Hepatocyte (in vitro differentiated cells): ENCODE results near the gene DCAF6.

Experiments
- CTCF ChIP-seq: fragments of 200-600 bp; sonication (generic); IDR thresholded peaks from 2 replicates; pipeline ENCODE4 v1.5.1; 2016; ENCODE audit warnings: antibody characterized with exemption, mild to moderate bottlenecking; ENCODE audit not compliant: poor library complexity
- EZH2 ChIP-seq: fragments of 200-600 bp; sonication (generic); IDR thresholded peaks from 2 replicates; pipeline ENCODE4 v1.6.1; 2016; ENCODE audit warnings: antibody characterized with exemption, mild to moderate bottlenecking, borderline replicate concordance
- EZH2phosphoT487 ChIP-seq: fragments of 200-600 bp; sonication (generic); IDR thresholded peaks from one replicate; pipeline ENCODE4 v1.6.1; 2018; ENCODE audit warnings: antibody characterized with exemption, mild to moderate bottlenecking, low read depth, moderate library complexity; ENCODE audit not compliant: unreplicated experiment, severe bottlenecking

- TF ChIP-seq CTCF (no peak), EZH2 (no peak), EZH2phosphoT487 (no peak)
Measured at GRCh38 chr1:167974698-167975097, 38.2 kb downstream of the DCAF6 start.
